MM.1S (cell line): Measurements from ENCODE around the gene SELENBP1.

Experiments
- EZH2 ChIP-seq: fragments of 300-600 bp; sonication (generic); optimal IDR thresholded peaks from 2 replicates; pipeline ENCODE3; 2017; ENCODE audit warnings: low read depth, mild to moderate bottlenecking, antibody characterized with exemption, low read length, mixed read lengths
- EZH2phosphoT487 ChIP-seq: fragments of 300-600 bp; sonication (generic); IDR thresholded peaks from 2 replicates; pipeline ENCODE4 v1.6.1; 2018; ENCODE audit warnings: antibody characterized with exemption, low read length
- TF ChIP-seq, protein P1 (sequence below): fragments of 300-600 bp; sonication (generic); IDR thresholded peaks from 2 replicates; pipeline ENCODE4 v1.5.1; 2016; ENCODE audit warnings: antibody characterized with exemption, low read length, mixed read lengths

DNA sequence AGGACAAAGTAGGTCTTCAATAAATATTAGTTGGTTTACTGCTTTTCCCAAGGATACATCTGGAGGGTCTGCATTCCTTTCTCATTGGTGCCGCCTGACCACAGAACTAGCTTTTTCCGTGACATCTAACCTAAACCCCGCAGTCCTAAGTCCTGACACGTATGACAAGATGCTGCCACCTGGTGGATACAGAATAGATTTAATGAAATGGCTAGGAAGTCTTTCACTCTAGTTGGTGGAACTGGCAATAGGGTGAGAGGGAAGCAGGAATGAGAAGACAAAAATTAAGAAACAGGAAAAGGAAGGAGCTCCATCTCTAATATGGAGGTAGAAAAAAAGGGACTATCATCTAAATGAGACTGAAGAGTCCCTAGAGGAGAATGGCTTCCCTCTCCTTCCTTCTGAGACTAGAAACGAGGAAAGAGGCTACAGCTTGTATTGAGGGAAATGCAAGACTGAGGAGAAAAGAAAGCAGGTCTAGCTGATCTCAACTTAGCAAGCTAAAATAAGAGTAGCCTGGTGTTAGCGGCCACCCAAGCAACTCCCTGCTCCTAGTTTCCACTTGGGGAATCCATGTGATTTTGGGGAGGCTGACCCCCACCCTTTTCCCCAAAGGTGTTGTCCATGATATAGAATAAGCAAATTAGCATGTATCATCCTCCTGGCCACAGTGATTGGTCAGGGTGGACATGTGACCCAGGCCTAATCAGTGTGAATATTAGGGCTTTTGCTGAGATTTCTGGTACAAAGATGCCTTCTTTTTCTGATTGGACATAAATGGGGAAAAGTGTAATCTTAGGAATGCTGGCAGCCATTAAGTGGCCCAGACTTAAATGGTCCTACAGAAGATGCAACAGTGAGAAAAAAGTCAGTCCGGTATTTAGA, 31.4 kb downstream of the SELENBP1 start:
- TF ChIP-seq, protein P1, sequence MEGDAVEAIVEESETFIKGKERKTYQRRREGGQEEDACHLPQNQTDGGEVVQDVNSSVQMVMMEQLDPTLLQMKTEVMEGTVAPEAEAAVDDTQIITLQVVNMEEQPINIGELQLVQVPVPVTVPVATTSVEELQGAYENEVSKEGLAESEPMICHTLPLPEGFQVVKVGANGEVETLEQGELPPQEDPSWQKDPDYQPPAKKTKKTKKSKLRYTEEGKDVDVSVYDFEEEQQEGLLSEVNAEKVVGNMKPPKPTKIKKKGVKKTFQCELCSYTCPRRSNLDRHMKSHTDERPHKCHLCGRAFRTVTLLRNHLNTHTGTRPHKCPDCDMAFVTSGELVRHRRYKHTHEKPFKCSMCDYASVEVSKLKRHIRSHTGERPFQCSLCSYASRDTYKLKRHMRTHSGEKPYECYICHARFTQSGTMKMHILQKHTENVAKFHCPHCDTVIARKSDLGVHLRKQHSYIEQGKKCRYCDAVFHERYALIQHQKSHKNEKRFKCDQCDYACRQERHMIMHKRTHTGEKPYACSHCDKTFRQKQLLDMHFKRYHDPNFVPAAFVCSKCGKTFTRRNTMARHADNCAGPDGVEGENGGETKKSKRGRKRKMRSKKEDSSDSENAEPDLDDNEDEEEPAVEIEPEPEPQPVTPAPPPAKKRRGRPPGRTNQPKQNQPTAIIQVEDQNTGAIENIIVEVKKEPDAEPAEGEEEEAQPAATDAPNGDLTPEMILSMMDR, result peak; percentile 92
- TF ChIP-seq EZH2, result no peak
- TF ChIP-seq EZH2phosphoT487, result no peak
